Measurements from ENCODE around the gene UVRAG. TPM values are rescaled to one million over a fixed set of nuclear protein-coding genes. Genes with fewer than 3 reads are reported as not detected.

Gene UVRAG
- total RNA-seq, 1 donor from 2014 or later = 34.0 TPM

DNA sequence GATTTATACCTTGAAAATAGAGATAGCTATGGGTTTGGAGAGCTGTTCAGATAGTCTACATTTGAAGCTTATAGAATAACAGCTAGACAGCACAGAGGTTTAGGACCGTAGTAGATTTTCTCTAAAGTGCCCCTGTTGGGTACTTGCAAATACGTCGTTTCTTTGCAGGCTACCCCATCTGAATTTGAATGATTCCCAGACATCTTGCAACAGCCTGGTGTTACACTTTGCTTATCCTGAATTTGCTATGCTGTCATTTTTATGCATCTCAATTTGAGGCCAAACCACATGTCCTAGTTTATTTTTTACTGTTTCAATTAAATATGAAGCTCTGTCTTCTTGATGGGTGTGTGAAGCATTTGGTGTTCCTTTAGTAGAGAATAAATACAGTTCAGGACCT, 249.2 kb downstream of the UVRAG start:
- H3K36me3 Mint-ChIP-seq = peaks cover 24% of the 10 kb centered on the region
- DNase-seq (ENCODE audit: low spot score) = no peak
- TF ChIP-seq, protein P1, sequence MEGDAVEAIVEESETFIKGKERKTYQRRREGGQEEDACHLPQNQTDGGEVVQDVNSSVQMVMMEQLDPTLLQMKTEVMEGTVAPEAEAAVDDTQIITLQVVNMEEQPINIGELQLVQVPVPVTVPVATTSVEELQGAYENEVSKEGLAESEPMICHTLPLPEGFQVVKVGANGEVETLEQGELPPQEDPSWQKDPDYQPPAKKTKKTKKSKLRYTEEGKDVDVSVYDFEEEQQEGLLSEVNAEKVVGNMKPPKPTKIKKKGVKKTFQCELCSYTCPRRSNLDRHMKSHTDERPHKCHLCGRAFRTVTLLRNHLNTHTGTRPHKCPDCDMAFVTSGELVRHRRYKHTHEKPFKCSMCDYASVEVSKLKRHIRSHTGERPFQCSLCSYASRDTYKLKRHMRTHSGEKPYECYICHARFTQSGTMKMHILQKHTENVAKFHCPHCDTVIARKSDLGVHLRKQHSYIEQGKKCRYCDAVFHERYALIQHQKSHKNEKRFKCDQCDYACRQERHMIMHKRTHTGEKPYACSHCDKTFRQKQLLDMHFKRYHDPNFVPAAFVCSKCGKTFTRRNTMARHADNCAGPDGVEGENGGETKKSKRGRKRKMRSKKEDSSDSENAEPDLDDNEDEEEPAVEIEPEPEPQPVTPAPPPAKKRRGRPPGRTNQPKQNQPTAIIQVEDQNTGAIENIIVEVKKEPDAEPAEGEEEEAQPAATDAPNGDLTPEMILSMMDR (IDR thresholded peaks at IDR 0.05) = no peak
- TF ChIP-seq EZH2 (IDR thresholded peaks at IDR 0.05) (no peak), EZH2phosphoT487 (IDR thresholded peaks at IDR 0.05) (no peak)

DNA sequence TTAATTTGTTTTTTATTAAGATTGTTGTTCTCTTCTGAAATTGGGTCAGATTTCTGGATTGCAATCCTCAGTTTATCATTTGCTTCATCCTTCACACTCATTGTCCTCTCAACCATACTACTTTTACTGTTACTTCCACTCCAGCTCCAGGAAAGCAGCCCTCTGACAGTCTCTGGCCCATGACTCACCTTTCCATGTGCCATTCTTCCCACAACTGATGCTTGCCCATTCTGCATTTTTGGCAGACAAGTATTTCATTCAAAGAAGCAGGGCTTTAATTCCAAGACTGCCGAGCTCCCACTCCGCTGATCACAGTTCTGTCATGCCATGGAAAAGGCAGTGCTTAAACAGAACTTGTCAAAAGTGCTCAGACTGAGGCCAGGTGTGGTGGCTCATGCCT, 252.1 kb downstream of the UVRAG start:
- Histone ChIP-seq H3K4me2 (no peak overlapping the region), H4K20me1 (ENCODE audit: low read depth) (no peaks in the 10 kb centered on the region), H3K4me3 (no peak overlapping the region), H3K9ac (no peak overlapping the region), H3K9me3 (ENCODE audit: low read depth) (no peaks in the 10 kb centered on the region), H3K79me2 (ENCODE audit: low read depth) (no peaks in the 10 kb centered on the region), H3K36me3 (no peaks in the 10 kb centered on the region), H3K27ac (no peak overlapping the region), H3K4me1 (no peaks in the 10 kb centered on the region), H3F3A (ENCODE audit: low read depth) (no peaks in the 10 kb centered on the region), H3K27me3 (no peaks in the 10 kb centered on the region), H2AFZ (replicated peaks) (no peak overlapping the region)
- H3K36me3 Mint-ChIP-seq = peaks cover 9% of the 10 kb centered on the region
- H3K27me3 Mint-ChIP-seq (ENCODE audit: insufficient read depth, low read depth) = no peaks in the 10 kb centered on the region
- no peak for DNase-seq (ENCODE audit: low spot score)
- H3K9me3 Mint-ChIP-seq = no peaks in the 10 kb centered on the region
- H3K4me3 Mint-ChIP-seq = no peak overlapping the region
- no peaks in the 10 kb centered on the region for H3K4me1 Mint-ChIP-seq
- TF ChIP-seq, protein P1 (IDR thresholded peaks at IDR 0.05) = no peak
- TF ChIP-seq EZH2 (IDR thresholded peaks at IDR 0.05) (no peak), EZH2phosphoT487 (IDR thresholded peaks at IDR 0.05) (no peak)
- no peak overlapping the region for H3K27ac Mint-ChIP-seq

More for the DNA sequence above, 249.2 kb downstream of the UVRAG start:
- Histone ChIP-seq H3K9me3 (ENCODE audit: low read depth) (no peaks in the 10 kb centered on the region), H4K20me1 (ENCODE audit: low read depth) (no peaks in the 10 kb centered on the region), H3F3A (ENCODE audit: low read depth) (no peaks in the 10 kb centered on the region), H3K79me2 (ENCODE audit: low read depth) (no peaks in the 10 kb centered on the region), H3K9ac (no peak overlapping the region), H3K27me3 (no peaks in the 10 kb centered on the region), H3K4me3 (no peak overlapping the region), H3K4me1 (no peaks in the 10 kb centered on the region), H3K4me2 (no peak overlapping the region), H3K27ac (no peak overlapping the region), H3K36me3 (no peaks in the 10 kb centered on the region), H2AFZ (replicated peaks) (no peak overlapping the region)
- Mint-ChIP-seq H3K27ac (no peak overlapping the region), H3K4me1 (no peaks in the 10 kb centered on the region), H3K9me3 (peaks cover 3% of the 10 kb centered on the region), H3K27me3 (ENCODE audit: insufficient read depth, low read depth) (no peaks in the 10 kb centered on the region), H3K4me3 (no peak overlapping the region)

DNA sequence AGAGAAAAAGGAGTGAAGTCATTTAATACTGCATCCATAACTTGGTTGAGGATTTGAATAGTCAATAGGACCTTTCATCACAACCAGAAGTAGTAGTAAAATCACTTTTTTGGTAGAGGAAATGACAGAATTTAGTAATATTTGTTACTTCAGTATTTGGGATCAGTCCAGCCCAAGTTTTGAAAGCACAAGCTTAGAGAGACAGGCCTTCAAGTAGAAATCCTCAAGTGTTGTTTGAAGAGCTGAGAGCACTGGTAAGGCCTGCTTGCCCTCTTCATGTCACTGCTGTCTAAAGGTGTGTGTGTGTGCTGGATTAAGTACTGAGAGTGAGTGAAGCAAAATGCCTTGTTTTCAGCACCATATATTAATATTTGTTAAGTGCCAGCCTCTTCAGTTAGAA, 254.0 kb downstream of the UVRAG start:
- Mint-ChIP-seq H3K27ac (no peak overlapping the region), H3K27me3 (ENCODE audit: insufficient read depth, low read depth) (no peaks in the 10 kb centered on the region), H3K9me3 (no peaks in the 10 kb centered on the region), H3K36me3 (peaks cover 6% of the 10 kb centered on the region), H3K4me3 (no peak overlapping the region), H3K4me1 (no peaks in the 10 kb centered on the region)
- Histone ChIP-seq H3K27ac (no peak overlapping the region), H3K4me1 (no peaks in the 10 kb centered on the region), H3K36me3 (no peaks in the 10 kb centered on the region), H3F3A (ENCODE audit: low read depth) (no peaks in the 10 kb centered on the region), H3K79me2 (ENCODE audit: low read depth) (no peaks in the 10 kb centered on the region), H3K9me3 (ENCODE audit: low read depth) (no peaks in the 10 kb centered on the region), H2AFZ (replicated peaks) (no peak overlapping the region), H3K4me3 (no peak overlapping the region), H3K9ac (no peak overlapping the region), H3K4me2 (no peak overlapping the region), H4K20me1 (ENCODE audit: low read depth) (no peaks in the 10 kb centered on the region), H3K27me3 (no peaks in the 10 kb centered on the region)
- no peak for TF ChIP-seq EZH2 (IDR thresholded peaks at IDR 0.05)
- TF ChIP-seq, protein P1 (IDR thresholded peaks at IDR 0.05) = no peak
- no peak for TF ChIP-seq EZH2phosphoT487 (IDR thresholded peaks at IDR 0.05)
- no peak for DNase-seq (ENCODE audit: low spot score)

Measured in neural progenitor cell (in vitro differentiated cells).